Renal pelvis (tissue), 4 donors: ENCODE data around the gene XPO1. TPM values are rescaled to one million over a fixed set of nuclear protein-coding genes. Genes with fewer than 3 reads are reported as not detected.
"Not testable (repeated sequence)": the region's sequence is repeated elsewhere in the genome, so short reads cannot be mapped to it uniquely, and the experiment has no call there.

ENCODE experiments used
- DNase-seq: peaks from one replicate; pipeline ENCODE4 v3.0.0-alpha.2; 2013
- polyA plus RNA-seq, 3 donors: library from polyadenylated mRNA; unstranded; fragments of 120-200 nt; gene quantifications; one replicate each; pipeline ENCODE4 v1.2.1, GENCODE V29; 2013; ENCODE audit not compliant: insufficient read length in 3 of 3

XPO1 gene
- polyA plus RNA-seq, 3 donors = 205 to 268 (median 263) TPM

DNA sequence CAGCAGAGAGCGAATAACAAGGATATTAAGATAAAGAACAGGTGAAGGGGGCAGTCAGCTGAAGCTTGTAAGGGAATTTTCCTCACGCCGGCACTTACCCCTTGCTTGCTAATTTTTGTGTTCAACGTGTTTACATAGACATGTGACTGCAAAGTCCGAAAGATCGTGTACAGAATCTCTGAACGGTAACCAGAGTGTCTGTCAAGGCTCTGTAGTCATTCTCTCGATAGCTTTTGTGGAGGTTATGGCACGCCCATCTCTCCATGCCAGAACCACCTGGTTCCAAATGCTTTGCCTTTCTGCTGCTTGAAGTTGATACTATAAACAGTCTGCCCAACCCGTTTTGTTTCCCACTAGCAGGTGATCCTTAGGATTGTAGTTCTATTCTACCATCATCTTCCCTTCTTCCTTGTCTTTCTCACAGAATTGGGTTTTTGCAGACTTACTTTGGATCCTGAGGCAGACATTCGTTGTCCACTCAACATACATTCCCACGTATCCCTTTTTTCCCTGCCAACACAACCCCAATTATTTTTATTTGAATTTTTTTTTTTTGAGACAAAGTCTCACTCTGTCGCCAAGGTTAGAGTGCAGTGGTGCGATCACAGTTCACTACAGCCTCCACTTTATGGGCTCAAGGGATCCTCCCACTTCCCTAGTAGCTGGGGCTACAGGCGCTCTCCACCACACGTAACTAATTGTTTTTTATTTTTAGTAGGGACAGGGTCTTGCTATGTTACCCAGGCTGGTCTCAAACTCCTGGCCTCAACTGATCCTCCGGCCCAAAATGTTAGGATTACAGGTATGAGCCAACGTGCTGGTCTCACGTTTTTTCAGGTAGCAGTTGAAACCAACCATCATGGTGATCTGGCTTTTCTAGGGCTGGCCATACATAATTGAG, 66.0 kb downstream of the XPO1 start:
- DNase-seq = peak; percentile 23

DNA sequence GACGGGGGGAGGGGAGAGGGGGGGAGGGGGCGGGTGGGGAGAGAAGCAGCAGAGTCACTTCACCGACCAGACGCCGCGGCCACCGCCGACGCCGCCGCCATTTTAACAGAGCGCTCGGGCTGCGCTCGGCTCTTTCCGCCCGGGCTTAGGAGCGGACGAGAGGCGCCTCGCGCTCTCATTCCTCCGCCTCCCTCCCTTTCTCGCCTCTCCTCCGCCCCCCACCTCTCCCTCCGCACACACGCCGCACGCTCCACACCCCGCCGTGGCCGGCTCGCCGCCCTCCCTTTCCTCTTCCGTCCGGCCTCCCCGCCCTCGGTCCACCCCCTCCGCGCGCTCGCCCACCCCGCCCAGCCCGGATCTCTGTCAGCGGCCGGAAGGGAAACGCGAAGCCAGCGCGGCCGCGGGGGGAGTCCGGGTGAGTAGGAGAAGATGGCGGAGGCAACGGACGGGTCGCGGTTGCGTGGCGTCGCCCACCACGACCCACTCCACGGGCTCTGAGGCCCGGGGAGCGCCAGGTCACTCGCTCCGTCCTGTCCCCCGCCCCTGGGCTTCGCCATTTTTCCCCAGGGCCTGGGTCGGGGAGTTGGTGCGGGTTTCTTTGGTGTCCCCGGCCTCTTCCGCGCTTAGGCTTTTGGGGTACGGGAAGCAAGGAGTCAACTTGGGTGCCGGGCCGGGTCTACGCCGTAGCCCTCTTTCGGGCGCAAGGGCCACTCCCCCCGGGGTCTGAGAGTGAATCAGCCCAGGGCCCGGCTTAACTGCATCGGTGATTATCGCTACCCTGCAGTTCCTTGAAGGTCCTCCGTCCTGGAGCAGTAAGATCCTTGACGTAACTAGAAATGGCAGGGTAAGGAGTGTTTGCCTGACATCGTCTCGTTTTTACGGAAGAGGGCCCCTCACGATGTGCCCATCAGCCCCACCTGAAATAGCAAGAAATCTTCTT, 66.9 kb downstream of the XPO1 start, which contains the start of gene USP34:
Gene USP34, minus strand, starts transcription at position 123 of the 940 bp plus-strand sequence. CDS start 395 bp downstream, outside the sequence.
- peak; percentile 96 for DNase-seq

DNA sequence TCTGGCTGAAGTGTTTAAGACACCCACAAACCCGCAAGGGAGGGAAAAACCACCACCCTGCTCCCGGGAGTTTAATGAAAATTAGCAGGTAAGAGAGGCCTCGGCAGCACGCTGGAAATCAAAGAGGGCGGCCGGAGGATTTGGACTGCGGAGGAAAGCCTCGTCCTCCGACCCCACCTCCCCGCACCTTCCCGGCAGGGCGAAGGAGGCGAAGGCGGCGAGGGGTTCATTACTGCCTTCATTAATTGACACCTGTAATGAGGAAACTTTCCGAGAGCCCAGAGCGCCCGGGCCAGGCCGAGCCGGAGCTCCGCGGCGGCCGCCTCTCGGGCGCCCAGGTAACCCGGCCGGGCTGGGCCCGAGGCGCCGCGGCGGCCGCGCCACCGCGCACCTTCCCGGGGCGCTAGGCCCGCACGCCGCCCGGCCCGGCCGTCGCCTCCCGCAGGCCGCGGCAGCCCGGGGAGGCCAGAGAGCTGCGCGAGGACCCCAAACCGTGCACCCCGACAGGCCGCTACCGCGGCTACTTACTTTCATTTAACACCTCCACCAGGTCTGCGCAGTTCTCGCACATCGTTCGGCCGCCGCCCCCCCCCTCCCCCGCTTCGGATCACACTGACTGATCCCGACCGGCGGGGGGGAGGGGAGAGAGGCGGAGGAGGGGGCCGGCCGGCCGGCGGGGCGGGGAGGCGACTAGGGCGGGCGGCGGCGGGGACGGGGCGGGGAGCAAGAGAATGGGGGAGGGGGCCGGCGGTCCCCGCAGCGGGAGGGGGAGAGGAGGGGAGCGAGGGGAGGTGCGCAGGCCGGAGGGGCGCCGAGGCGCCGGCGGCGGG, 67.8 kb downstream of the XPO1 start:
- peak; percentile 79 for DNase-seq

DNA sequence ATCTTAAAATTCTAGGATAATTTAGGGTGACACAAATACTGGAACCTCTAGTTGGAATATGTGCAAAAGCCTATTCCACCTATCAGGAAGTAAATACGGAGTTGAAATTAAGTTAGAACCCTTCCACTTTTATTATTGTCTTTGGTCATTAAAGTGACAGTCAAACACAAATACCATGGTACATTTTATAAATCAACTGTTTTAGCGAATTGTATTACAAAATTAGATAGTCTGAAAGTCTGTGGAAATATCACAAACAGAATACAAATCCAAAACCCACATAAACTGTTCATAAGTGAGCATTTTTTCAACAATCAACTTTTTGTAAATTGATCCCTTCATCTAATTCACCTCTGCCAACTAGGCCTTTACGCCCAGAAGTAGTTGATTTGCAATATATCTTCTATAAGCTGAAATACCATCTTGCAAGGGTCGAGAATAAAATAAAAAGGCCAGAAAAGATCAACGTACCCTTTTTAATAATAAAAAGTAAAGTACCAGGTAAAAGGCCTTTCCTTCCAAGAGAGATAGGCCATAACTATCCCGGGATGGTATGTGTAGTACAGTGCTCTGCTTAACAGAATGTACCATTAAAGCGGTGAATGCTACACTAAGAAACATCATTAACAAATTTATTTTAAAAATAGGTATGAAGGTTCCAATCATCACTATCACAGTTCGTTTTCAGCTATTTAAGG, 68.6 kb downstream of the XPO1 start:
- DNase-seq = peak; percentile 20

DNA sequence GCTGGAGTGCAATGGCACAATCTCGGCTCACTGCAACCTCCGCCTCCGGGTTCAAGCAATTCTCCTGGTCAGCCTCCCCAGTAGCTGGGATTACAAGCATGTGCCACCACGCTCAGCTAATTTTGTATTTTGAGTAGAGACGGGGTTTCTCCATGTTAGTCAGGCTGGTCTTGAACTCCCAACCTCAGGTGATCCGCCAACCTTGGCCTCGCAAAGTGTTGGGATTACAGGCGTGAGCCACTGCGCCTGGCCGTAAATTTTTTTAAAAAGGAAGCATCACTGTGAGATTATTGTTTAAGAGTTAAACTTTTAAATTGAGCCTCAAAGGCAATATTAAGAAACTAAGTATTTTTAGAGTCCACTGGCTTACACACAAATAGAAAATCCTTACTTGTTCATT, 69.9 kb downstream of the XPO1 start:
- DNase-seq = not testable (repeated sequence)

DNA sequence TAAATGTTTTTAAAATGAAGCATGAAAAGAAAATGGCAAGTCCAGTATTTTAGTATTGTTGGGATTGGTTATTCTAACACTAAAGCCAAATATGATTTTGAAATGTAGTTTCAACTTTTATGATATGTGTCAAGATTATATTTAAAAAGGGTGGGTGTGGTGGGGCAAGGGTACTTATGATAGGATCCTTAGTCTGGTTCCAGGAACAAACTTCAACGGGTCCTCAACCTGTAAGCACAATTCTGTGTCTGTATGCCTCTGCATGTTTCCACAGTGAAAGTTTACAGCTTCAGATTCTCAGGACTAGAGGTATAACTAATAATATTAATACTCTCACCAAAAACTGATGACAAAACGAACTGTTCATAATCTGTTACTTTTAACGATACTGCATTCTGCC, 73.1 kb downstream of the XPO1 start:
- no peak for DNase-seq

DNA sequence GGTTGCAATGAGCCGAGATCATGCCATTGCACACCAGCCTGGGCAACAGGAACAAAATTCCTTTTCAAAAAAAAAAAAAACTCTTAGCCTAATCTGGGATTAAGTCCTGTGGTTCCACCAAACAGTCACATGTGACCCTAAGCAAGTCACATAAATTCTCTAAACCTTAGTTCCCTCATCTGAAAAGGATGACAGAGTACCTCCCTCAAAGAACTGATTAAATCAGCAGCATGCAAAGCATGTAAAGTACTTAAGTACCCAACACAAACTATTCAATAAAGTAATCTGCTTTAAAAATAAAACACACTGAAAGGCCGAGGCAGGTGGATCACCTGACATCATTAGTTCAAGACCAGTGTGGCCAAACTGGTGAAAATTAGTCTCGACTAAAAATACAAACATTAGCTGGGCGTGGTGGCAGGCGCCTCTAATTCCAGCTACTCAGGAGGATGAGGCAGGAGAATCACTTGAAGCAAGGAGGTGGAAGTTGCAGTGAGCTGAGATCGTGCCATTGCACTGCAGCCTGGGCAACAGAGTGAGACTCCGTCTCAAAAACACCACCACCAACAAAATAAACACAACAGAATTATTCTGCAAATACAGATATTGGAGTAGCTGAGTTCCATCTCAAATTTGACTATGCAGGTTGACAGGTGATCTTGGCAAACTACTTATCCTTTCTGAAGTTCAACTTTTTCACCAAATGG, 74.2 kb downstream of the XPO1 start:
- DNase-seq = no peak

DNA sequence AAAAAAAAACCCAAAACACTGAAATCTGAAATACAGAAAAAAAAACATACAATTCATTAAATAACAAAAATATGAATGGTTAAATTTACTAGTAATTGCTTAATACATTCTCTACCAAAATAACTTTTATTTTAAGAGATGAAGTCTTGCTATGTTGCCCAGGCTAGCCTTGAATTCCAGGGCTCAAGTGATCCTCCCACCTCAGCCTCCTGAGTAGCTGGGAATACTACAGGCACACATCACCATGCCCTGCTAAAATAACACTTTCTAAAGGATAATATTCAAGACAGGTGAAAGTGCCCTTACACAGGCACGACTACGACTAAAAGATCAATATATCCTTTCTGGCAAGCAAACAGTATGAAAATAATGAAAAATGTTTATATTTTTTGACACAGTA, 76.8 kb downstream of the XPO1 start:
- no peak for DNase-seq

DNA sequence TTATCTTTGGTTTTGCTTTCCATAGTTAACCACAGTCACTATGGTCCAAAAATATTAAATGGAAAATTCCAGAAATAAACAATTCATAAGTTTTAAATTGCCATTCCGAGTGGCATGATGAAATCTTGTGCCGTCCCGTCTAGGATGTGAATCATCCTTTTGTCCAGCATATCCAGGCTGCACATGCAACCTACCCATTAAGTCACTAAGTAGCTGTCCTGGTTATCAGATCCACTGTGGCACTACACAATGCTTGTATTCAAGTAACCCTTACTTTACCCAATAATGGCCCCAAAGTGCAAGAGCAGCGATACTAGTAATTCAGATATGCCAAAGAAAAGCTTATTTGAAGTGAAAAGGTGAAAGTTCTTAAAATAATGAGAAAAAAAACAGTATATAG, 78.0 kb downstream of the XPO1 start:
- no peak for DNase-seq

DNA sequence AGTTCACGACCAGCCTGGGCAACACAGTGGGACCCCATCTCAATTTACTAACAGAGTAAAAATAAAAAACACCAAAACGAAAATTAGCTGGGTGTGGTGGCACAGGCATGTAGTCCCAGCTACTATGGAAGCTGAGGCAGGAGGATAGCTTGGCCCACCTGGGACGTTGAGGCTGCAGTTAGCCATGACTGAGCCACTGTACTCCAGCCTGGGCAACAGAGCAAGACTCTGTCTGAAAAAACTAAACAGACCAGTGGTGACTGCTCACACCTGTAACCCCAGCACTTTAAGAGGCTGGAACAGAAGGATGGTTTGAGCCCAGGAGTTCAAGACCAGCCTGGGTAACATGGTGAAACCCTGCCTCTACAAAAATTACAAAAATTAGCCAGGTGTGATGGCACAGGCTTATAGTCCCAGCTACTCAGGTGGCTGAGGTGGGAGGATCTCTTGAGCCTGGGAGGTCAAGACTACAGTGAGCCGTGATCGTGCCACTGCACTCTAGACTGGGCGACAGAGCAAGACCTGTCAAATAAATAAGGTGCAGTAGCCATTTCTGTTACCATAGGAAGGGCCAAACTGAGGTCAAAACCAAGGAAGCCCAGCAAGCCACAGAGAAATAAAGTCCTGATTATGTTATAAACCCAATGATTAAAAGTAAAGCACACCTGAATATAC, 81.3 kb downstream of the XPO1 start:
- DNase-seq = no peak

DNA sequence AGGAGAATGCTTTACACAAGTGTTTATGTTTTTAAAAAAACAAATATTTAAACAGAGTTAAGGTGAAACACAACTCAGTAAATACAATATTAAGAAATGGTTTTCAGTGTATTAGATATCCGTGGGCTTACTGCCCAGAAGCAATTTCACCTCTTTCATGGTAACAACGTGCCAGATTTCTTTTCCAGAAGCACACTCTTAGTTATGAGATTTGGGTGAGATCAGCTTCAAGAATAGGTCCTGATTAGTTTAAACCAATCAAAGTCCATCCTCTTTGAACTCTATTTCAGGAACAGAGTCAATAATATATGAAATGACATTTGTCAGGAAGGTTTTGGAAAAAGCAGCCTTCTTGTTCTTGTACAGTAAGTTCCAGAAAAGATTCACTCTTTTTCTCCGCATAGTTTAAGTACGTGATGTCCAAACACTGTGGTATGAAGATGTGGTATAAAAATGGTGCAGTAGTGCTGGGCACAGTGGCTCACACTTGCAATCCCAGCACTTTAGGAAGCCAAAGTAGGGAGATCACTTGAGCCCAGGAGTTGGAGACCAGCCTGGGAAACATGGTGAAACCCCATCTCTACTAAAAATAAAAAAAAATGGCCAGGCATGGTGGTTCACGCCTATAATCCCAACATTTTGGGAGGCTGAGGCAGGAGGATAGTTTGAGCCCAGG, 81.9 kb downstream of the XPO1 start:
- no peak for DNase-seq

DNA sequence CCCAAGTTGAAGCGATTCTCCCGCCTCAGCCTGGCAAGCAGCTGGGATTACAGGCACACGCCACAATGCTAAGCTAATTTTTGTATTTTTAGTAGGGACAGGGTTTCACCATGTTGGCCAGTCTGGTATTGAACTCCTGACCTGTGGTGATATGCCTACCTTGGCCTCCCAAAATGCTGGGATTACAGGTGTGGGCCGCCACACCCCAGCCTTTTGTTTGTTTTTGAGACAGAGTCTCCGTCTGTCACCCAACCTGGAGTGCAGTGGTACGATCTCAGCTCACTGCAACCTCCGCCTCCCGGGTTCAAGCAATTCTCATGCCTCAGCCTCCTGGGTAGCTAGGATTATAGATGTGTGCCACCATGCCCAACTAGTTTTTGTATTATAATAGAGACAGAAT, 83.2 kb downstream of the XPO1 start:
- not testable (repeated sequence) for DNase-seq

DNA sequence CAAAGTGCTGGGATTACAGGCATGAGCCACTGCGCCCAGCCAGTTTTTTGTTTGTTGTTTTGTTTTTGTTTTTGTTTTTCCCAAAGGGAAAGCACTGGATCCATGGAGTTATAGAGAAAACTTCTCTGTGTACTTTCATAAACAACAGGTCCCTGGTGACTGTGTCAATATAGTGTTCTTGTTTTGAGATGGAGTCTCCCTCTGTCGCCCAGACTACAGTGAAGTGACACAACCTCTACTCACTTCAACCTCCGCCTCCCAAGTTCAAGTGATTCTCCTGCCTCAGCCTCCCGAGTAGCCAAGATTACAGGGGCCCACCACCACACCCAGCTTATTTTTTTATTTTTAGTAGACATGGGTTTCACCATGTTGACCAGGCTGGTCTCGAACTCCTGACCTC, 83.8 kb downstream of the XPO1 start:
- DNase-seq = no peak

DNA sequence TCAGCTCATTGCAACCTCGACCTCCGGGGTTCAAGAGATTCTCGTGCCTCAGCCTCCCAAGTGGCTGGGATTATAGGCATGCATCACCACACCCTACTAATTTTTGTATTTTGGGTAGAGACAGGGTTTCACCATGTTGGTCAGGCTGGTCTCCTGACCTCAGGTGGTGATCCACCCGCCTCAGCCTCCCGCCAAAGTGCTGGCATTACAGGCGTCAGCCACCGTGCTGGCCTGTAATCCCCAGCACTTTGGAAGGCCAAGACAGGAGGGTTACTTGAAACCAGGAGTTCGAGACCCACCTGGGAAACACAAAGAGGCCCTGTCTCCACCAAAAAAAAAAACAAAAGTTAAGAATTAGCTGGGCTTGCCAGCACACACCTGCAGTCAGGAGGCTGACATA, 85.8 kb downstream of the XPO1 start:
- no peak for DNase-seq

DNA sequence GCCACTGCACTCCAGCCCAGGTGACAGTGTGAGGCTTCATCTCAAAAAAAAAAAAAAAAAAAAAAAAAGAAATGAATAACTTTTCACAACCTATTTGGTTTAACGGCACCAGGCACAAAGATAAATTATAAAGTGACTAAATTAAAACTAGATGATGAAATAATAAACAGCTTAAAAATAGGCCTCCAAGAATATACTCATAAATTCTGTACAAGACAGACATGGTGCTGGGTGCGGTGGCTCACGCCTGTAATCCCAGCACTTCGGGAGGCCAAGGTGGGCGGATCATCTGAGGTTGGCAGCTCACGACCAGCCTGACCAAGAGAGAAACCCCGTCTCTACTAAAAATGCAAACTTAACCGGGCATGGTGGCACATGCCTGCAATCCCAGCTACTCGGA, 87.0 kb downstream of the XPO1 start:
- DNase-seq = no peak

DNA sequence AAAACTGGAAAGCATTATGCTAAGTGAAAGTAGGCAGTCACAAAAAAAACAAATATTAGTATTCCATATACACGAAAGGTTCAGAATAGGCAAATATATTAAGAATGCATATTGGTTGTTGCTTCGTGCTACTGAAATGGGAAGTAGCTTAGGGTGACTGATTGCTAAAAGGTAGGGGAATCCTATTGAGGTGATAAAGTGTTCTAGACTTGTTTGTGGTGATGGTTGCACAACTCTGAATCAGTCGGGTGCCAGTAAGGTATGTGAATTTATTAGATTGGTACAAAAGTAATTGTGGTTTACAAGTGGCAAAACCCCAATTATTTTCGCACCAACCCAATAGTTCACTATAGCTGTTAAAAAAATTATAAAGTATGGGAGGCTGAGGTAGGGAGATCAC, 88.0 kb downstream of the XPO1 start:
- no peak for DNase-seq

DNA sequence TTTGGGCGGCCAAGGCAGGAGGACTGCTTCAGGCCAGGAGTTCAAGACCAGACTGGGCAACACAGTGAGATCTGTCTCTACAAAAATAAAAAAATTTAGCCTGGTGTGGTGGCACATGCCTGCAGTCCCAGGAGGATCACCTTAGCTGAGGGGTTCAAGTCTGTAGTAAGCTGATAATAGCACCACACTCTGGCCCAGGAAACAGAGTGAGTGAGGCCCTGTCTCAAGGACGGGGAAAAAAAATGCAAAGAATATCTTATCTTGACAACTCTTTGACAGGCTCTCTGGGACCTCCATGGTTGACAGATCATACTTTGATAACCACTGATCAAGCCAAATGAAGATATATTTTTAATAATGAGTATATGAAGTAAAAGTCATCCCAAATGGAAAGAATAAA, 89.9 kb downstream of the XPO1 start:
- no peak for DNase-seq

DNA sequence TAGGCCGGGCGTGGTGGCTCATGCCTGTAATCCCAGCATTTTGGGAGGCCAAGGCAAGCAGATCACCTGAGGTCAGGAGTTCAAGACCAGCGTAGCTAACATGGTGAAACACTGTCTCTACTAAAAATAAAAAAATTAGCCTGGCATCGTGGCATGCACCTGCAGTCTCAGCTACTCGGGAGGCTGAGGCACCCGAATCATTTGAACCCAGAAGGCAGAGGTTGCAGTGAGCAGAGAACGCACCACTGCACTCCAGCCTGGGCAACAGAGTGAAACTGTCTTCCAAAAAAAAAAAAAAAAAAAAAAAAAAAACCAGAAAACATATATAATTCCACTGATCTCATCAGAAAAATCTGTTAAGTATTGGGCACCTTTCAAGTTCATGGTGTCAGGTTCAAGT, 91.2 kb downstream of the XPO1 start:
- not testable (repeated sequence) for DNase-seq

DNA sequence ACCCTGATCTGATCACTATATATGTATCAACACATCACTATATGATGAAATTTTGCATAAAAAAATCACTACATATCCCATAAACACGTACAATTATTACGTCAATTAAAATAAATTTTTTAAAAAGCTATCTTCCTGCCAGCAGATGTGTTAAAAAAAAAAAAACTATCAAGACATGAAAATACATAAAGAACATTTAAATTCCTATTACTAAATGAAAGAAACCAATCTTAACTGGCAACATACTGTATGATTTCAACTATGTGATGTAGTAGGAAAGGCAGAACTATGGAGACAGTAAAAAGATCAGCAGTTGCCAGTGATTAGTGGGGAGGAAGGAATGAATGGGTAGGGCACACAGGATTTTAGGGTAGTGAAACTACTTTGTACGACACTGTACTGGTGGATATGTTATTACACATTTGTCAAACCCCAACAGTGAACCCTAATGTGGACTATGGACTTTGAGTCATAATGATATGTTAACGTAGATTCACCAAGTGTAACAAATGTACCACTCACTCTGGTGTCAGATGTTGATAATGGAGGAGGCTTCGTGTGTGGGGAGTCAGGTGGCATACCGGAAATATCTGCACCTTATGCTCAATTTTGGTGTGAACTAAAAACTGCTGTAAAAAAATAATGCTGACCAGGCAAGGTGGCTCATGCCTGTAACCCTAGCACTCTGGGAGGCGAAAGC, 94.7 kb downstream of the XPO1 start:
- no peak for DNase-seq
